Hepatocyte (in vitro differentiated cells): ENCODE data around the gene ASB2.

Experiments used
- EZH2 ChIP-seq: fragments of 200-600 bp; sonication (generic); IDR thresholded peaks from 2 replicates; pipeline ENCODE4 v1.6.1; 2016; ENCODE audit warnings: antibody characterized with exemption, mild to moderate bottlenecking, borderline replicate concordance
- EZH2phosphoT487 ChIP-seq: fragments of 200-600 bp; sonication (generic); IDR thresholded peaks from one replicate; pipeline ENCODE4 v1.6.1; 2018; ENCODE audit warnings: antibody characterized with exemption, mild to moderate bottlenecking, low read depth, moderate library complexity; ENCODE audit not compliant: unreplicated experiment, severe bottlenecking
- TF ChIP-seq, protein P1 (sequence below): fragments of 200-600 bp; sonication (generic); IDR thresholded peaks from 2 replicates; pipeline ENCODE4 v1.5.1; 2016; ENCODE audit warnings: antibody characterized with exemption, mild to moderate bottlenecking; ENCODE audit not compliant: poor library complexity

DNA sequence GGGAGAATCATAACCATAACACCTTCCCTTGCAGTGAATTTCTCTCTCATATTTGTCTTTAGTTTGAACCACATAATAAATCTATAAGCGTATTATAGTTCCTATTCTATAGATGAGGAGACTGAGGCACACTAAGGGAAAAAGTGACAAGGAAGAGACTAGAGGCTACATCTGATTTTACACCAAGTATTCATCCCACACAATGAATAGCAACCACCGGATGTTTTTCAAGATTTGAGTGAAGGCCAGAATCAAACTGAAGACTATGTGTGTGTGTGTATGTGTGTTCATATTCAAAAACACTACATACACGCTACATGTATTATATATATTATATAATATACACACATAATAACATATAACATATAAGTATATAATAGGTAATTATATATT lies 4.7 kb downstream of the ASB2 start:
- TF ChIP-seq, protein P1, sequence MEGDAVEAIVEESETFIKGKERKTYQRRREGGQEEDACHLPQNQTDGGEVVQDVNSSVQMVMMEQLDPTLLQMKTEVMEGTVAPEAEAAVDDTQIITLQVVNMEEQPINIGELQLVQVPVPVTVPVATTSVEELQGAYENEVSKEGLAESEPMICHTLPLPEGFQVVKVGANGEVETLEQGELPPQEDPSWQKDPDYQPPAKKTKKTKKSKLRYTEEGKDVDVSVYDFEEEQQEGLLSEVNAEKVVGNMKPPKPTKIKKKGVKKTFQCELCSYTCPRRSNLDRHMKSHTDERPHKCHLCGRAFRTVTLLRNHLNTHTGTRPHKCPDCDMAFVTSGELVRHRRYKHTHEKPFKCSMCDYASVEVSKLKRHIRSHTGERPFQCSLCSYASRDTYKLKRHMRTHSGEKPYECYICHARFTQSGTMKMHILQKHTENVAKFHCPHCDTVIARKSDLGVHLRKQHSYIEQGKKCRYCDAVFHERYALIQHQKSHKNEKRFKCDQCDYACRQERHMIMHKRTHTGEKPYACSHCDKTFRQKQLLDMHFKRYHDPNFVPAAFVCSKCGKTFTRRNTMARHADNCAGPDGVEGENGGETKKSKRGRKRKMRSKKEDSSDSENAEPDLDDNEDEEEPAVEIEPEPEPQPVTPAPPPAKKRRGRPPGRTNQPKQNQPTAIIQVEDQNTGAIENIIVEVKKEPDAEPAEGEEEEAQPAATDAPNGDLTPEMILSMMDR, result no peak
- TF ChIP-seq EZH2 (no peak), EZH2phosphoT487 (no peak)
